OCI-LY7 (cell line): ENCODE results near the gene WDR87. TPM values are rescaled to one million over a fixed set of nuclear protein-coding genes. Genes with fewer than 3 reads are reported as not detected.

Experiments
- BruUV-seq: library from RNA; stranded (reverse); fragments of 400-500 nt; replicated peaks from 2 replicates; lab custom pipeline; 2021; lab: Mats Ljungman, UMichigan
- CTCF ChIA-PET: fragments of 300-600 bp; sonication (Branson Sonifier 250); formaldehyde crosslinking; loops from one replicate; lab custom pipeline; 2022; ENCODE audit warnings: antibody characterized with exemption; ENCODE audit not compliant: unreplicated experiment; lab: Charles Lee
- POLR2A ChIA-PET: fragments of 300-600 bp; sonication (Branson Sonifier 250); formaldehyde crosslinking; loops from one replicate; lab custom pipeline; 2022; ENCODE audit warnings: antibody characterized with exemption; lab: Charles Lee
- DNase-seq: peaks from one replicate; pipeline ENCODE4 v3.0.0-alpha.2; 2015; ENCODE audit warnings: low spot score
- H2AFZ ChIP-seq: fragments of 200-600 bp; sonication (generic), shearing (Covaris generic); 2 replicates; pipeline ENCODE4 v1.6.1; 2014; ENCODE audit warnings: mild to moderate bottlenecking, antibody characterized with exemption, low read length, moderate library complexity
- H3K27ac ChIP-seq: fragments of 200-600 bp; sonication (generic); 2 replicates; pipeline ENCODE4 v1.5.1; 2014; ENCODE audit warnings: mixed run types, low read depth, mild to moderate bottlenecking, moderate library complexity, low read length, inconsistent platforms; ENCODE audit not compliant: poor library complexity, severe bottlenecking
- H3K36me3 ChIP-seq: fragments of 200-600 bp; sonication (generic); 2 replicates; pipeline ENCODE4 v1.6.1; 2014; ENCODE audit warnings: mild to moderate bottlenecking, antibody characterized with exemption, low read length, moderate library complexity, mixed read lengths; ENCODE audit not compliant: insufficient read depth
- H3K4me1 ChIP-seq: fragments of 200-600 bp; sonication (generic); 2 replicates; pipeline ENCODE4 v1.5.1; 2014; ENCODE audit warnings: mild to moderate bottlenecking, low read length; ENCODE audit not compliant: insufficient read depth, poor library complexity, severe bottlenecking
- H3K4me2 ChIP-seq: fragments of 200-600 bp; sonication (generic); 2 replicates; pipeline ENCODE4 v1.6.1; 2014; ENCODE audit warnings: mild to moderate bottlenecking, low read length
- H3K4me3 ChIP-seq: fragments of 200-600 bp; sonication (generic); 2 replicates; pipeline ENCODE4 v1.5.1; 2014; ENCODE audit warnings: mild to moderate bottlenecking, low read depth, low read length; ENCODE audit not compliant: poor library complexity, severe bottlenecking
- H3K79me2 ChIP-seq: fragments of 200-600 bp; sonication (generic); 2 replicates; pipeline ENCODE4 v1.6.1; 2016; ENCODE audit warnings: low read depth, mild to moderate bottlenecking, low read length, moderate library complexity, mixed read lengths; ENCODE audit not compliant: insufficient read depth
- H3K9me2 ChIP-seq: fragments of 200-600 bp; sonication (generic); 2 replicates; pipeline ENCODE4 v1.6.1; 2016; ENCODE audit warnings: mild to moderate bottlenecking, low read length, mixed read lengths; ENCODE audit not compliant: insufficient read depth
- H3K9me3 ChIP-seq: fragments of 200-600 bp; sonication (generic); 2 replicates; pipeline ENCODE4 v1.6.1; 2014; ENCODE audit warnings: mild to moderate bottlenecking, mixed run types, low read length, mixed read lengths
- H4K20me1 ChIP-seq: fragments of 200-600 bp; sonication (generic); 2 replicates; pipeline ENCODE4 v1.6.1; 2014; ENCODE audit warnings: mild to moderate bottlenecking, antibody characterized with exemption, low read length, moderate library complexity, mixed read lengths; ENCODE audit not compliant: insufficient read depth
- CTCF ChIP-seq: fragments of 200-600 bp; sonication (generic); conservative IDR thresholded peaks from 2 replicates; pipeline ENCODE4 v1.5.1; 2014; ENCODE audit warnings: mild to moderate bottlenecking, antibody characterized with exemption, low read length, moderate library complexity, mixed read lengths
- EZH2phosphoT487 ChIP-seq: fragments of 200-600 bp; sonication (generic); IDR thresholded peaks from 2 replicates; pipeline ENCODE4 v1.6.1; 2018; ENCODE audit warnings: low read depth, borderline replicate concordance, mild to moderate bottlenecking, mixed run types, antibody characterized with exemption, low read length, moderate library complexity, mixed read lengths
- intact Hi-C: fragments of 100-400 bp; cut with micrococcal nuclease; formaldehyde crosslinking; loops from one replicate; pipeline ENCODE4 v1.10.0; 2022; ENCODE audit not compliant: unreplicated experiment
- total RNA-seq, 2 experiments: library from RNA; depleted of rRNA in 1 of 2; stranded (reverse); fragments of >200 nt in 1 of 2; shearing (Covaris generic) in 1 of 2; gene quantifications; 2 replicates each; pipeline ENCODE4 v1.2.3, GENCODE V29; 2014 to 2022

WDR87 gene
- total RNA-seq, 2 experiments from 2014 or later: 0.08 TPM; not detected in 1

DNA sequence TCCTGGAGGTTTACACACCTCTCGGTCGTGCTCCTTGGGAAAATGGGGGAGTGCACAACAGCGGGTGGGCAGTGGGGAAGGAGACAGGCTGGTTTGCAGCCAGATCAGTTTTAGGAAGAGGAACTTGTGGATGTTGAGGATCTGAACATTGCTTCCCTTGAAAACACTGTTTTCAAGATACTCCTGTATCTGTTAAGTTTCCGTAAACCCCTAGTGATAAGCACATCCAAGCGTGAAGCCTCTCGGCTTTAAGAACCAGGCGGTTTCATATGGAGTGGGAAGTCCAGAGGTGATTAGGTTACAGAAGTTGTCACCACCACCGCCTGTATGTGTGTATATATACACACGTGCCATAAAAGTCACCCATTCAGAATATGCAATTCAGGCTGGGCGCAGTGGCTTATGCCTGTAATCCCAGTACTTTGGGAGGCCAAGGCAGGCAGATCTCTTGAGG, 48.1 kb upstream of the WDR87 start:
- no peaks in the 10 kb centered on the region for H3K9me2 ChIP-seq
- no TSS peak for BruUV-seq
- H3K36me3 ChIP-seq: peaks cover 21% of the 10 kb centered on the region
- peak overlapping the region; percentile 8 for H3K27ac ChIP-seq
- peaks cover 14% of the 10 kb centered on the region; the same call in 1 of the 2 replicates for H3K9me3 ChIP-seq
- H4K20me1 ChIP-seq: no peaks in the 10 kb centered on the region
- intact Hi-C loops: no loop called here
- H2AFZ ChIP-seq: no peak overlapping the region
- CTCF ChIA-PET: no interaction called here
- H3K4me1 ChIP-seq: peaks cover 55% of the 10 kb centered on the region
- TF ChIP-seq CTCF (no peak), EZH2phosphoT487 (no peak)
- H3K4me3 ChIP-seq: no peak overlapping the region
- POLR2A ChIA-PET: interaction anchor here (1.1 to 1.7 kb wide), 4 partner anchors 16 to 50 kb away, joined by 3 to 7 read pairs (median 5); no protein-coding TSS in a partner anchor
- 0 out of 2 replicates have a peak overlapping the region, but pooled peaks have one; percentile 14 for H3K4me2 ChIP-seq
- DNase-seq: no peak
- peaks cover 53% of the 10 kb centered on the region for H3K79me2 ChIP-seq

DNA sequence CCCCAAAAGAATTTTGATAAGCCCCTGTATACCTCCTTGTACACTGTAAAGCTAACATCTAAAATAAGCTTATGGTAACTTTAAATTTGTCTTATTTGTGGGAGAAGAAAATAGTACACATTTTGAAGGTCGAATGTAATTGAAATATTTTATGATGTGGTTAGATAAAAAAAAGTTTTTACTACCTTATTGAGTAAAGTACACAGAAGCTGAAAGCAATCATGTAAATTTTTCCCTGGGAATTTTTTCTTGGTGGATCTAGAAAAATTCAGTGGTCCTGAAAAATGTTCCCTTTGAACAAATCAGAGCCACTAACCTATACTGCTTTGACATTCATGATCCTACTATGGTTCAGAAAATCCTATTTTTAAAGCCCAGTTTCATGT, 47.5 kb upstream of the WDR87 start:
- peaks cover 48% of the 10 kb centered on the region for H3K79me2 ChIP-seq
- POLR2A ChIA-PET: interaction anchor here (1.1 to 1.7 kb wide), 6 partner anchors 9 to 50 kb away, joined by 3 to 7 read pairs (median 4); no protein-coding TSS in a partner anchor

More for the DNA sequence above, 47.5 kb upstream of the WDR87 start:
- H3K4me1 ChIP-seq: peaks cover 50% of the 10 kb centered on the region
- H2AFZ ChIP-seq: no peak overlapping the region
- TF ChIP-seq CTCF (no peak), EZH2phosphoT487 (no peak)
- peak overlapping the region; percentile 14; the same call in 1 of the 2 replicates for H3K4me2 ChIP-seq
- no peaks in the 10 kb centered on the region for H4K20me1 ChIP-seq
- H3K27ac ChIP-seq: peak overlapping the region; percentile 8
- intact Hi-C loops: no loop called here
- no peak for DNase-seq
- H3K36me3 ChIP-seq: peaks cover 22% of the 10 kb centered on the region
- H3K9me2 ChIP-seq: no peaks in the 10 kb centered on the region
- CTCF ChIA-PET: no interaction called here
- no peak overlapping the region for H3K4me3 ChIP-seq
- BruUV-seq: no TSS peak
- H3K9me3 ChIP-seq: peaks cover 10% of the 10 kb centered on the region; the same call in 1 of the 2 replicates
